ENCODE measurements around the gene NSDHL.

- TF ChIP-seq POLR2A (IDR thresholded peaks at IDR 0.05; ENCODE audit: extremely low read depth, insufficient read length): no peak
- TF ChIP-seq MYC (IDR thresholded peaks at IDR 0.05; ENCODE audit: low read depth, low read length): no peak
- TF ChIP-seq CTCF (IDR thresholded peaks at IDR 0.05; ENCODE audit: low read depth, low read length): no peak
These were observed 71.6 kb downstream of the NSDHL start for GRCh38 chrX:152902502-152902820.

All from NB4 (cell line).